ENCODE data around the gene UQCR11.

UQCR11 gene

GRCh38 chr19:1563251-1563650, 42.0 kb downstream of the UQCR11 start:
- DNase-seq = no peak

GRCh38 chr19:1561236-1561842, 43.9 kb downstream of the UQCR11 start:
- no peak for DNase-seq

GRCh38 chr19:1560286-1560882, 44.9 kb downstream of the UQCR11 start:
- DNase-seq = no peak

- DNase-seq = no peak
These were observed 46.7 kb downstream of the UQCR11 start for GRCh38 chr19:1558552-1558951.

GRCh38 chr19:1556390-1557070, 48.7 kb downstream of the UQCR11 start:
- DNase-seq = no peak

GRCh38 chr19:1555487-1556389, 49.5 kb downstream of the UQCR11 start:
- DNase-seq = no peak

GRCh38 chr19:1554968-1555367, 50.3 kb downstream of the UQCR11 start:
- DNase-seq = no peak

GRCh38 chr19:1553415-1553814, 51.8 kb downstream of the UQCR11 start:
- no peak for DNase-seq

- no peak for DNase-seq
These were observed 53.9 kb downstream of the UQCR11 start for GRCh38 chr19:1551068-1552040.

GRCh38 chr19:1549332-1549945, 55.8 kb downstream of the UQCR11 start:
- DNase-seq = no peak

All from femur (tissue), 1 donor.